Stimulated activated naive CD4-positive, alpha-beta T cell (primary cell): ENCODE data around the gene WDFY1.
A peak's percentile ranks its signal among the peaks of the same experiment; 100 is the strongest.

ENCODE experiments used
- DNase-seq, 6 experiments: peaks; one replicate each; lab custom pipeline; 2025; lab: John Stamatoyannopoulos, UW

Gene WDFY1

DNA sequence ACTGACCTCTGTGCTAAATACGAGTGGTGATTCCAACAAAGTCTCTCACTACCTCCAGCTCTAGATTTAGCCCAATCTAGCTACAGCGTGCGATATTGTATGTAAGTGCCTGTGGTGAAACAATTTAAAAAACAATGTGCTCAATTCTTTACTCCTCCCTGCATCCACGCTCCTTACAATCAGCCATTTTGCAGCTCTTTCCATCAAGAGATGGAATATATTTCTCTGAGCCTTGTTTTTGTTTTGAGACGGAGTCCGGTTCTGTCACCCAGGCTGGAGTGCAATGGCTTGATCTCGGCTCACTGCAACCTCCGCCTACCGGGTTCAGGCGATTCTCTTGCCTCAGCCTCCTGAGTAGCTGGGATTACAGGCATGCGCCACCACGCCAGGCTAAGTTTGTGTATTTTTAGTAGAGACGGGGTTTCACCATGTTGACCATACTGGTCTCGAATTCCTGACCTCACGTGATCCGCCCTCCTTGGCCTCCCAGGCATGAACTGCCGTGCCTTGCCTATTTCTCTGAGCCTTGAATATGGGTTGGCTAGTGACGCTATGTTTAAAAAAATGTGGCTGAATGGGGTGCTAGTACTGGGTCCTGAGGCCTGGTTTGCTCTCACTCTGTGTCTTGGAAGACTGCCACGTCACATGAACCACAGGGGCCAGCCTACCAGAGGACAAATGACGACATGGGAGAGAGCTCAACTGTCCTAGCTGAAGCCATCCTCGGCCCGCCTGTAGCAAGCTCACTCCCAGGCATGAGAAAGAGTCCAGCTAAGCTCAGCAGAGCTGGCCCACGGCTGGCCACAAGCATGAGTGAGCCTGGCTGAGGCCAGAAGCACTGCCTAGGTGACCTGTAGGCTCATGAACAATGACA lies 14.8 kb downstream of the WDFY1 start:
- no peak for DNase-seq

DNA sequence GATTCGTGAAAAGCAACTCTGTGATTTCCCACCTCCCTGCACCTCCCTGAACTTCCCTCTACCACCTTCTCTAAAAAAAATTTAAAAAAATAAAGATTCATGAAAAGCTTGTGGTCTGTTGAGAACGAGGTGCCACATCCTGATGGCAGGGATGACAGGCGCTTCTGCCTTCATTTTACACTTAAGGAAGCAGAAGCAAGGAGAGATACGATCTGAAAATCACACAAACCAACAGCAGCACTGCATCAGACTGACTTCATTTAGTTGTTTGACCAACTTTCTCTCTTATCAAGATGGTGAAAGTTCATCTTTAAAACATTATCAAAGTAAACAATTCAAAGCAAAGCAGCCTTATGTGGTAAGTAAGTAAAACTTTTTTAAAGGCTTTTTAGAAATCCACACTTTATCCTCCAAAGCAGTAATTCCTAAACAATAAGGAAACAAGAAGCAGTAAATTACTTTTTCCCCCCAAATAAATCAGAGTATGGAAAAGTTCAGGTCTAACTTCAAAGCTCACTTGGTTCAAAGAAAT lies 15.5 kb downstream of the WDFY1 start:
- peak in 3 of 6 experiments; percentile 47 to 64 (median 51) for DNase-seq

DNA sequence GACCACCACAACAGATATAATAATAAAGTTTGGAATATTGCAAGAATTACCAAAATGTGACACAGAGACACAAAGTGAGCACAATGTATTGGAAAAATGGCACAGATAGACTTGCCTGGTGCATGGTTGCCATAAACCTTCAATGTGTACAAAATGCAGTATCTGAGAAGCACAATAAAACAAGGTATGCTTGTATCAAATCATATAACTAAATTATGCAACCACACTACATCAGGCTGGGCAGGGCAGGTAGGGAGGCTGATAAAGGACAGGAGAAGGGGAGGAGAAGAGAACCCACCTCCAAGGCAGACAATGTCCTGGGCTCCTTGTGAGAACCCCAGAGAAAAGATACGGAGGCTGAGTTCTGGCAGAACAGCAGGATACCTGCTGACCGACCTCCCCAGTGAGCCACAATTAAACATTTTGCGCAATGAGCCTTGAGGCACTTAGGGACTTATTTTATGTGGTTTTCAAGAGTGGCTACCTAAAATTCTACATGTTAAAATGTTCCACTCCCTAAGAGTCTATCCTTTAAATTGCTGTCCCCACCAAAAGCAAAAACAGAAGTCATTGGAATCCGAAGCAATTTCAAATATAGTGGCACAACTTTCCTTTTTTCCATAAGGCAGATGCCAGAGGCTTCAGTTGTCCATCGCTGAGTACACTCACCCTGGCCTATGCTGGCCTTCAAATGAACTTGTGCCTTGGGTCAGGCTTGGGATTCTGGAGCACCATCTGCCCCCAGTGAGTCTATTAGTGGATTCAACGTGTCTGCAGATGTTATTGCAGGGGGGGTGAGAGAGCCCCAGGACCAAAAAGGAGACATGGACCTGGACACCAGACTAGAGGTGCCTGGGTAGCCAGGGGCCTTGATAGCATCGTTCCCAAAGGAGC lies 16.8 kb downstream of the WDFY1 start:
- DNase-seq, result no peak

- no peak for DNase-seq
These were observed 20.0 kb downstream of the WDFY1 start for GRCh38 chr2:223925106-223925505.

DNA sequence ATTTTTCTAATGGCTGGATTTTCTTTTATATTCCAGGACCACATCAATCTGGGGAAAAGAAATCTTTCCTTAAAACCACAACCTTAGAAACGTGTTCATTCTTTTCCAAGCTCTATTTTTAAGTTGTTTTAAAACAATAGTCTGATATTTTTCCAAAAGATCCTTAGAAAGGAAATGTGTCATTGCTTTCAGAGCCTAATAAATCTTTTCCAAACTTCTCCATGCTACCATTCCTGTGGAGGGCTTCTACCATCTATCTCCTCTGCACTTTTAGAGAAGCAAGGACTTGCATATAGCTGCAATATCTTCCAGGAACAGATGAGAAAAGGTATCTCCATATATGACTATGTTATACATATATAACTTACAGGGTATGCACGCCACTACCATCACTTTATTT lies 21.2 kb downstream of the WDFY1 start:
- no peak for DNase-seq

GRCh38 chr2:223922308-223922707 lies 22.8 kb downstream of the WDFY1 start:
- no peak for DNase-seq

DNA sequence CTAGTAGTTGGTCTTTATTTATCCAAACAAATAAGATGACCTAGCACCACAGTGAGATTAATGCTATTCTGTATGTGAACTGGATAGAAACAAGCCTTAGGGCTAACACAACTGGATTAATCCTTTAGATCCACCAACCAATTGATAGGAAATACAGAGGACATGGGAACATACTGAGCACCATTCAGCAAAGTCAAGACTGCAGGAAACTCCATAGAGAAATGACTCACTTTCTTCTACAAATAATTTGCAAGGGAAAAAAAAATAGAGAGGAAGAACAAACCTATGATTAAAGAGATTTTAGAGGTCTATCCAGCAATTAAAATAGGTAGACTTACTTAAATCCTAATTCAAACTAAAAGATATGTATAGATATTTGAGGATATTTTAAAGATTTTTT lies 23.9 kb downstream of the WDFY1 start:
- DNase-seq, result no peak

GRCh38 chr2:223920109-223920508 lies 25.0 kb downstream of the WDFY1 start:
- DNase-seq, result no peak

DNA sequence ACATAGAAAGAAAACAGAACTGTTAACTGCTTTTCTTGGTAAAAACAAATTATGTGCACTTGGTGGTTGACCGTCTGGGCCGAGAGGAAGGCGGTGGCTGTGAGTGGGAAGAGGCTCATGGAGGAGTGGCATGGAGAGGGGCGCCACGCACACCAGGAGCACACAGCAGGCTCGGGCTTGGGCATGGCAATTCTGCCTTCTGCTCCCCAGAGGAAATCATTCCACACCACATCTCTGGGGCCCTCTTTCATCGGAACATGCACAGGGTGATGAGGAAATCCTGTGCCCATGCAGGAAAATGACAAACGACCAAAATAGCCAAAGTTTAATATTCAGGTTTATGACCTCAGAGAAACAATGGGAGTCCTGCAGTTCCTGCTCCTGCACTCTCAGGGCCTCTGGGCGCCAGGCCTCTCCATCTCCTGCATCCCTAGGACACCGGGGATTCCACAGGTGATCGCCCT lies 26.4 kb downstream of the WDFY1 start:
- DNase-seq, result no peak

GRCh38 chr2:223916181-223916920 lies 28.8 kb downstream of the WDFY1 start:
- no peak for DNase-seq

- no peak for DNase-seq
These were observed 30.1 kb downstream of the WDFY1 start for GRCh38 chr2:223915071-223915470.

- DNase-seq, result no peak
These were observed 30.8 kb downstream of the WDFY1 start for GRCh38 chr2:223914324-223914723.

DNA sequence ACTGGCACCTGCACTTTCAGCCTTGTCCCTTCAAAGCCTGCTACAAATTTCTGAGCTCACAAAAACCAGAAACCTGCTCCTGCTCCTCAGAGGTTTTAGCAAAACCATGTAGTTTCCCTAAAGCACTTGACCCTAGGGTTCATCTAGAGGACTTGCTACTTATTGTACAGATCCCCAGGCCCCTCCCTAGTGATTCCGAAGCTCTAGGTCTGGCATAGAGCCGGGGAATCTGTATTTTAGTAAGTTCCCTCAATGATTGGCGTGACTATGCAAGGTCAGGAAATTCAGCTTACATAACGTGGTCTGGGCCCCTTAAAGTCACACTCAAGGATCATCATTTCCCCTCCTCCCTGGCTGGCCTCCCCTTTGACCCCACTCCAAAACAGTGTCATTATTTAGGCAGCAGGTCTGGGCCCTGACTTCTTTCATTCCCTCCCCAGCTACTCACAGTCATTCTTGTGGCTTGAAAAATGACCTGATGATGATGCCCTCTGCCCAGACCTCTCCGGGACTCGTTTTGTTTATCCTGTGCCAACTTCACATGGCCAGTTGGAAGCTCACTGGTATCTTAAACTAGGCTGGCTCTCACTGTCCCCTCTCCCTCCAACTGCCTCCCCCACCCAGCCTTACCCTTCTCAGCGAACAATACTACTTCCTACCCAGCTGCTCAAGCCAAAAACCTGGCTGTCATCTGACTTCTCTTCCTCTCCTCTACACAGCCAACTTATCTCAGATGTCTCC lies 36.0 kb downstream of the WDFY1 start:
- DNase-seq, result no peak

DNA sequence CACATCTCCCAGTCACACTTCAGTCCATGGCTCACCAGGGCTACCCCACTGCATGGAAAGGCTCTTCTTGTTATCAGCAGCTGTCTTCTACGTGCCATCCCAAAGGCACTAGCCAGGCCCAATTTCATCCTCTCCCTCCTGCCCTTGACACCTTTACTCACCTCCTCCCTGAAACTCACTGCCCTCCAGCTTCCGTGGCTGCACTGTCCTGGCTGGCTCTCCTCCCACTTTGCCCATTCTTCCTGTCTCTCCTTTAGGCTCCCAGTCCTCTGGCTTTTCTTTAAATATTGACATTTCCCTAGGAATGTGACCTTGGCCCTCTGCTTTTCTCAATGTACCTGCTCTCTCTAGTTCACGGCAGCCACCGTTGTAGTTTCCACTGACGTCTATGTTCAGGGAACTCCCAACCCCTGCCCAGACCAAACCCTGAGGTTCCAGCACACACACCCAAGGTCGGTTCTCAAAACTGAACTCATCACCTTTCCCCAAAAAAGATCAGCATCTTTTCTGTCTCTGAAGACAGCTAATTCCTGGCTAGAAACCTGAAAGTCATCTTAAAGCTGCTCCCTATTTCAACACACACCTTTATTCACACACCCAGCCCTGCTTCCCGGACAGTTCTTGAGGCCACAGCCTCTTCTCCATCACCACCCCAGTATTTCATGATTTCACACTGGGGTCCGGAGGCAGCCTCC lies 36.7 kb downstream of the WDFY1 start:
- no peak for DNase-seq

- DNase-seq, result no peak
These were observed 39.1 kb downstream of the WDFY1 start for GRCh38 chr2:223905996-223906395.

GRCh38 chr2:223901854-223902253 lies 43.3 kb downstream of the WDFY1 start:
- no peak for DNase-seq

GRCh38 chr2:223901311-223901710 lies 43.8 kb downstream of the WDFY1 start:
- no peak for DNase-seq

GRCh38 chr2:223900531-223900930 lies 44.6 kb downstream of the WDFY1 start:
- DNase-seq, result no peak

GRCh38 chr2:223900066-223900465 lies 45.1 kb downstream of the WDFY1 start:
- no peak for DNase-seq

- DNase-seq, result no peak
These were observed 47.3 kb downstream of the WDFY1 start for GRCh38 chr2:223897669-223898330.
